ENCODE data around the gene ZNF750. TPM values are rescaled to one million over a fixed set of nuclear protein-coding genes. Genes with fewer than 3 reads are reported as not detected.
A peak's percentile ranks its signal among the peaks of the same experiment; 100 is the strongest.

Gene ZNF750
- total RNA-seq, 3 donors from 2014 or later: not detected

- intact Hi-C loops (cut with DNase I, micrococcal nuclease): no loop called here
- H3K9me3 ChIP-seq: no peaks in the 10 kb centered on the region
- no peaks in the 10 kb centered on the region for H3K36me3 ChIP-seq (ENCODE audit: low read depth)
- ATAC-seq: no peak
- no peak for DNase-seq
- TF ChIP-seq CTCF (IDR thresholded peaks at IDR 0.05): no peak
- no peak overlapping the region for H3K4me3 ChIP-seq
- peaks cover 3% of the 10 kb centered on the region for H3K4me1 ChIP-seq (ENCODE audit: low read depth)
These were observed 19.3 kb downstream of the ZNF750 start for GRCh38 chr17:82820278-82821251.

GRCh38 chr17:82817947-82818346, 21.9 kb downstream of the ZNF750 start:
- DNase-seq (peak in 1 of 3 donors; percentile 19), ATAC-seq (no peak)
- H3K36me3 ChIP-seq (ENCODE audit: low read depth): no peaks in the 10 kb centered on the region
- intact Hi-C loops (cut with DNase I, micrococcal nuclease): no loop called here
- H3K4me1 ChIP-seq (ENCODE audit: low read depth): peaks cover 16% of the 10 kb centered on the region
- no peaks in the 10 kb centered on the region for H3K9me3 ChIP-seq
- no peak for TF ChIP-seq CTCF (IDR thresholded peaks at IDR 0.05)
- no peak overlapping the region for H3K4me3 ChIP-seq

- Histone ChIP-seq H3K9me3 (no peaks in the 10 kb centered on the region), H3K4me1 (ENCODE audit: low read depth) (peaks cover 16% of the 10 kb centered on the region), H3K4me3 (no peak overlapping the region), H3K36me3 (ENCODE audit: low read depth) (no peaks in the 10 kb centered on the region)
- intact Hi-C loops (cut with DNase I, micrococcal nuclease): no loop called here
- peak in 2 of 3 donors; percentile 10 to 19 for DNase-seq
- TF ChIP-seq CTCF (IDR thresholded peaks at IDR 0.05): no peak
- ATAC-seq: no peak
These were observed 23.5 kb downstream of the ZNF750 start for GRCh38 chr17:82816358-82816757.

GRCh38 chr17:82815790-82816305, 24.0 kb downstream of the ZNF750 start:
- H3K36me3 ChIP-seq (ENCODE audit: low read depth): no peaks in the 10 kb centered on the region
- DNase-seq: peak; percentile 43 to 52 (median 51)
- intact Hi-C loops (cut with DNase I, micrococcal nuclease): no loop called here

GRCh38 chr17:82815354-82815753, 24.5 kb downstream of the ZNF750 start:
- peaks cover 16% of the 10 kb centered on the region for H3K4me1 ChIP-seq (ENCODE audit: low read depth)
- DNase-seq (peak in 2 of 3 donors; percentile 49 to 55), ATAC-seq (peak; percentile 72)
- intact Hi-C loops (cut with DNase I, micrococcal nuclease): no loop called here
- H3K9me3 ChIP-seq: no peaks in the 10 kb centered on the region
- no peaks in the 10 kb centered on the region for H3K36me3 ChIP-seq (ENCODE audit: low read depth)
- no peak overlapping the region for H3K4me3 ChIP-seq
- no peak for TF ChIP-seq CTCF (IDR thresholded peaks at IDR 0.05)

More at GRCh38 chr17:82815790-82816305, 24.0 kb downstream of the ZNF750 start:
- Histone ChIP-seq H3K4me1 (ENCODE audit: low read depth) (peaks cover 16% of the 10 kb centered on the region), H3K4me3 (no peak overlapping the region), H3K9me3 (no peaks in the 10 kb centered on the region)
- no peak for TF ChIP-seq CTCF (IDR thresholded peaks at IDR 0.05)
- peak; percentile 75 for ATAC-seq

All from mucosa of descending colon (tissue), 3 donors.